Activated CD4-positive, alpha-beta T cell treated with anti-CD3 and anti-CD28 coated beads, Interleukin-2, Interleukin-6, amounts not matched to agents 100 ng/mL and 50 ng/mL, durations not matched to agents 16 hours and 8 hours (primary cell): ENCODE data around the gene PTPN14.
"Not testable (repeated sequence)": the region's sequence is repeated elsewhere in the genome, so short reads cannot be mapped to it uniquely, and the experiment has no call there.

Experiments
- DNase-seq: peaks from one replicate; pipeline ENCODE4 v3.0.0-alpha.2; 2020

Gene PTPN14

GRCh38 chr1:214422137-214422671 lies 129.2 kb downstream of the PTPN14 start:
- DNase-seq, result no peak

DNA sequence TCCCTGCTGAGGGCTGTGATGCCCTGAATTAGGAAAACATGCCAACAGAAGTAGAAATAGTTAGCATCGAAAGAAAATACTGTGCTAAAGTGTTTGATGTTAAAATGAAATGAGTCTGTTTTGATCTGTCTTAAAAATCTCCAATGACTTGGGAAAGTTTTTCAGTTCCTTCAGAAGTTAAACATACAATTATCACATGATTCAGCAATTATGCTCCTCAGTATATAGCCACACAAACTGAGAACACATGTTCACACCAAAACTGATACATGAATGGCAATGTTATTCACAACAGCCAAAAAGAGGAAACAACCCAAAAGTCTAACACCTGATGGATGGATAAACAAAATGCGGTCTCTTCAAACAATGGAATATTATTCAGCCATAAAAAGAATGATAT lies 130.6 kb downstream of the PTPN14 start:
- no peak for DNase-seq

DNA sequence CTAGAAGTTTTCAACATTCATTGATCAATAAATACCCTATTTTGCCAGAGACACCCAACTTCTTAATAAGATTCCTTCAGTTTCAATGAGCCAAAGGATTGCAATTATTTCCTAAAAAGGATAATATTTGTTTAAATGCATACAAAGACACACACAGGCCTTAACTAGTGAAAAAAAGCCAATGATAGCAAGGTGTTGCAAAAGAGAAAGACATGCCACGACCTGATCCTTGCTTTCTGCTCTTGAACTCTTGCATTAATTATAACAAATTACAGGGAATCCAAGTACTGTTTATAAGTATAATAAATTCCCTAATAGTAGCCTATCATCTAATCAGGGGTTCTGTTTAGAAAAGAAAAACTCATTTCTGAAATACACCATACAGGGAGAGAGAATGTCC lies 131.1 kb downstream of the PTPN14 start:
- no peak for DNase-seq

DNA sequence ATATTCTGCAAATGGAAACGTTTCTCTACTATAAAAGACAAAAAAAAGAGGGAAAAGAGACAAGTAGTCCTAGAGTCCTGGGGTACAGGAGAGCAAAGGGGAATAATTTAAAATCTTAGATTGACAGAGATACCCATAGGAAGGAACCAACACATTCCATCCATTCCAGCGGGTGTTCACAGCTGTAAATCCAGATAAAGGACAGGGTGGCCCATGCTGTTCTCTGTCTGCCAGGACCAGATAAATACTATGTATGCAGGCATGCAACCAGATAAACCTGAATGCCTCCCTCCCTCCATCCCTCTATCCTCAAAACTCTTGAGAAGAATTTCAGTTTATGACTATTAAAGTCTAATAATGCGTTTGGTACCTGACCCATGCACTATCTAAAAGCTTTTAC lies 131.8 kb downstream of the PTPN14 start:
- no peak for DNase-seq

- no peak for DNase-seq
Observed at GRCh38 chr1:214418391-214418790, 133.0 kb downstream of the PTPN14 start.

DNA sequence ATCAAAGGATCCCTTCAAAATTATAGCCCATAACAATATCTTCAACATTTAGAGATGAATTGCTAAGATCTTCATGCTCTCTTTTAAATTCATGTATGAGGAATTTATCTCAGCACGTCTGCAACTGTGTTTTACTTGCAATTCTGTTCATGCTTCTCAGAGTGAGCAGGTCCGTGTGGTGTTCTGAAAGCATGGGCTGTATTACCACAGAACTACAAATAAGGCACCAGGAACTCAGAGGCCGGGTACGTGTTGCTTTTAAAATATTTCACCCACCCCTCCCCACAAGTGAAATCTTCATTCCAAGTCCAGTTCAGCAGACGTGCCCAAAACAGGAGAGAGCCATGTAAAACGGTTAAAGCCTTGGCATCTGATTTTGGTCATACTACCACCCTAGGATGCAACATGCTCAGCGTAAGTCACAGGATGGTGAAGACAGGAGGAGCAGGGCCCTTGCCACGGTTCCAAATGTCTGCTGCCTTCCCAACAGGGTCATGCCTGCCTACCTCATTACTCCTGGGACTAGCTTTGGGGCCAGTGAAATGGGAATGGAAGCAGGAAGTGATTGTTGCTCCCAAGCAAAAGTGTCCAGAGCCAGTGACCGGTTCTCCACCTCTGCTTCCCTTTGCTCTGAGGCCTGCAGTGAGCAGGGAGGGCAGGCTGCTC lies 133.7 kb downstream of the PTPN14 start:
- DNase-seq, result no peak

- no peak for DNase-seq
Observed at GRCh38 chr1:214416858-214417257, 134.5 kb downstream of the PTPN14 start.

DNA sequence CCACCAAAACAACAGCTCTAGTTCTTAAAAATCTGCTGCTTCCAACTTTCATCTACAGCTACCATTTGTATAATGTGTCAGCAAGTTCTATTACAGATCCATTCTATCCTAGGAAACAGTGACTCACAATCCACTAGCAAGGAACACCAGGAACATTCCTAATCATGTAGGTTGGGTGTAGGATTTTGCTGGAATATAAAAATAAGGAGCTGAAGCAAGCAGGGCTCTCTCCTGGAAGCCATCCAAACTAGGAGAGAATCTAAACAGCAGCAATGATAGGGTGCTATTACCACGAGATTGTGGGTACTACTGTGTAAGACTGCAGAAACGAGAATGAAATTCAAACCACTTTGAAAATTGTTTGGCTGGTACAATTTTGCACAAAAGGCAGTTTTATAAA lies 135.0 kb downstream of the PTPN14 start:
- DNase-seq, result no peak

DNA sequence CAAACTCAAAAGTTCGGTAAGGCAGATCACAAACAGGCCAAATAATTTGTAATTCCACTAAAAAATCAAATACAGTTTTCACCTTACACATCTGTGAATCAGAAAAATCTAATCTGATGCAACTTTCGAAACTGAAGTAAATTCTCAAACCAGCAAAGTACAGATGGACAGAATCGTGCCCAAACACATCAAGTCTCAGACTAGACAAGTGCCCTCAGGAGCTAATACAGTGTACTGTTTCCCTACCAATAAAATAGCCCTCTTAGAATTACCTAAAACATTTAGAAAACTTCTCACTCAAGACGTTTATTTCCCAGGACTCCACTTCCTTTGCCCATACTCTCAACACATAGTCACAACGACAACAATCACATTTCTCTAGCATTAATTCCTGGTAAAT lies 136.3 kb downstream of the PTPN14 start:
- no peak for DNase-seq

GRCh38 chr1:214414691-214415090 lies 136.7 kb downstream of the PTPN14 start:
- no peak for DNase-seq

- no peak for DNase-seq
Observed at GRCh38 chr1:214413315-214413714, 138.1 kb downstream of the PTPN14 start.

DNA sequence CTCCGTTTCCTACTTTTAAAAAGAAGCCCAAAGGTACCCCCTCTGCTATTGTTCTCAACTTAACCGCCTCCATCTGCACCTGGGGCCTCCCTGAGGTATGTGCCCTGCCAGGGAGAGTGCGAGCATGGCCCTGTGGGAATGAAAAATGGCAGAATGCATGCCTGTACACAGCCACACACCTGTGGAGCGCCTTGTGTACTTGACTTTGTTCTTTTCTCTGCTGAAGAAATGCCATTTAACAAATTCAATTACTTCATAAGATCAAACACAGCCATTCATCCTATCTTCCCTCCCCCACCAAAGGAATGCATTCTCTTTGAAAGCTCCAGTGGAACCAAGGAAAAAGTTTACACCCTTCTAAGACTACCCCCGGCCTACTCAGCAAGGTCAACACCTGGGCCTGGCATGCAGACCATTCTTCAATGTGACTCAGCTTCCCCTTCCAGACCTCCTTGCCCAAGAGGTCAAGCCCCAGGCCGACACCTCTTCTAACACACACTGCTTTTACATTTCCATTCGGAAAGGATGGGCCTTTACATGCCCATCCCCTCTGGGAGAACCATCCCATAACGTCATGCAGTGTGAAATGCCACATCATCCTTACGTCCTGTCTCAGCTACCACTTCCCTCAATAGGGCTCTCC lies 146.7 kb downstream of the PTPN14 start:
- no peak for DNase-seq

- DNase-seq, result peak; percentile 52
Observed at GRCh38 chr1:214404154-214404553, 147.2 kb downstream of the PTPN14 start.

DNA sequence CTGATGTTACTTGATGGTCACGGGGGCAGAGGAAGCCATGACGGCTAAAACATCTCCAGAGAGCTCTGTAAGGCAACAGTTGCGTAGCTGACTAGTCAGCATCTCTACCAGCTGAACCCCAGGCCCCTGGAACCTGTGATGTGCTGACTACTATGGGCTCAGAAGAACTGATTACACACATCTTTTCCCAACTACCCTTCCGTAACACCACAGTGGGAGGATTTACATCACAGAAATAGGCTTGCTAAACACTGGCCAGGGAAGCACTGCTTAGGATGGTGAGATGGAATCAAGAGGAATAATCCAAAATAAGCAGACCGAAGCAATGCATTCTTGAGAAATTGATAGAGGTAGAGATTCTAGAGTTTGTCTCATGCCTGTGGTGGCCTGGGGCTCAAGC lies 148.0 kb downstream of the PTPN14 start:
- no peak for DNase-seq

- no peak for DNase-seq
Observed at GRCh38 chr1:214402613-214403083, 148.8 kb downstream of the PTPN14 start.

DNA sequence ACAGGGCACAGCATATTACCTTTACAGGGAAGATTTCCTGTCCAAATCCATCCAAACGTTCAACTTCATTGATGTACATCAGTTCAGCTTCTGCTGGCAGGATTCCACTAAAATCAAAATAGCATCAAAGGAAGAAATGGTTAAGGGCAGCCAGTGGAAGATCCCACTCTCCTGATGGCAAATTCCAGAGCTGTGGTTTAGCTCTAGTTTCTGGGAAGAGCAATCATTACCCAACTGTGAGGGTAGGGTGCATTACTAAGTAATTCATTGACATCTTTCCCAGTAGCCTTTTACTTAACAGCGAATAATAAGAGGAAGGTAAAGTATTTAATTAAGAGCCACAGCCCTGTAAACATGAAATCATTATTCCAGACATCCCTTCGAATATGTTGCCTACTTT lies 149.7 kb downstream of the PTPN14 start:
- no peak for DNase-seq

GRCh38 chr1:214400131-214400530 lies 151.3 kb downstream of the PTPN14 start:
- DNase-seq, result no peak

DNA sequence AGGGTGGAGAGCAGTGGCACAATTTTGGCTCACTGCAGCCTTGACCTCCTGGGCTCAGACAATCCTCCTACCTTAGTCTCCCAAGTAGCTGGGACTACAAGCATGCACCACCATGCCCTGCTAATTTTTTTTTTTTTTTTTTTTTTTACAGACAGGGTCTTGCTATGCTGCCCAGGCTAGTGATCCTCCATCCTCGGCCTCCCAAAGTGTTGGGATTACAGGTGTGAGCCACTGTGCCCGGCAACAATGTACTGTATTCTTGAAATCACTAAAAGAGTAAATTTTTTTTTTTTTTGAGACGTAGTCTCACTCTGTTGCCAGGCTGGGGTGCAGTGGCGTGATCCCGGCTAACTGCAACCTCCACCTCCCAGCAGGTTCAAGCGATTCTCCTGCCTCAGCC lies 152.9 kb downstream of the PTPN14 start:
- DNase-seq, result no peak

DNA sequence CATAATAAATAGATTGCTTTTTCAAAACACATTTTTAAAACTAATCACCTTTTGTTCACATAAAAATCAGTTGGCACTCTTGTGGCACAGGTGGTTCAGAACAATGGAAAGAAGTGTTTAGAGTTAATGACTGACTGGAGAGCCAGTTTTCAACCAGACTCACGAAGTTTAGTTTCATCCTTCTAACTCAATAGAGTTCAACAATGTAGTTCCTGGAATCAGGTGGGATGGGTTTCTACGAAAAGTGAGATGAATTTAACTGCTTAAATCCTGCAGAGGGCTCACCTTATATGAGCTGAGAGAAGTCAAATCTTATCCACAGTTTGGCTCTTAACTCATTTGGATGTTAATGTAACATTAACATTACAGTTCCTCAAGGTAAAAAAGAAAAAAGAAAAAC lies 153.9 kb downstream of the PTPN14 start:
- DNase-seq, result peak; percentile 25

GRCh38 chr1:214396330-214396729 lies 155.1 kb downstream of the PTPN14 start:
- DNase-seq, result no peak

DNA sequence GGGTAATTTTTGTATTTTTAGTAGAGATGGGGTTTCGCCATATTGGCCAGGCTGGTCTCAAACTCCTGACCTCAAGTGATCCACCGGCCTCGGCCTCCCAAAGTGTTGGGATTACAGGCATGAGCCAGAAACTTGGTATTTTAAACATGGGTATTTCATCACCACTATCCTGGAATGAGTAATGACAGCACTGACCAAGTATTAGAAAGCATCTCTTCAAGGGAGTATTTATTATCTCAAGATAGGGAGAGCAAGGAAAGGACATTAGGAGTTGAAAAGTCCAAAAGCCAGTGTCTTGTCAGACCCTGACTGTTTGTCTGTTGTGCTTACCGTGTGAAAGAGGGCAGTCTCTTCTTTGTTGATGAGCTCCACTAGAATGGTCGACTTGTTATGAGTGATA lies 156.8 kb downstream of the PTPN14 start:
- DNase-seq, result not testable (repeated sequence)

DNA sequence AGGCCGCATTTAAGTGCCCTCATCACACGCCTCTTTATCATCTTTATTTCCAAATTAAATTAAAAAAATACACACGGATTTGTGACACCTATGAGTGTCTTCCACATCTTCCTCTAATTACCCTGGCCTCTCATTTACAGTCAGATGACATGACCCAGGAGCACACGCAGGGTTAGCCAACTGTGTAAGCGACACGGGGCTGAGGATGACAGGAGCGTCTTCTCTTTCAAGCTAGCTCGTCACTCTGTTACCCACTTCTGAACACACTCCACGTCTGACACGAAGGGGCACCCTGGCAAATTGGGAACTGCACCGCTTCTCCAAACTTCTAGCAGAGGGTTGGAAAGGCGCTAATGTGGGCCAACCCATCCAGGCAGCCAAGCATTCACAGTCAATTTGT lies 158.3 kb downstream of the PTPN14 start:
- DNase-seq, result no peak

GRCh38 chr1:214391873-214392645 lies 159.3 kb downstream of the PTPN14 start:
- no peak for DNase-seq

GRCh38 chr1:214389734-214390133 lies 161.7 kb downstream of the PTPN14 start:
- peak; percentile 20 for DNase-seq
